HCT116 (cell line): Measurements from ENCODE around the gene SORL1. TPM values are rescaled to one million over a fixed set of nuclear protein-coding genes. Genes with fewer than 3 reads are reported as not detected.

ENCODE experiments used
- ATAC-seq: fragments of 200-7000 bp; cut with Tn5 transposase; 2 replicates; pipeline ENCODE4 v1.9.1; 2020; ENCODE audit warnings: mild to moderate bottlenecking, moderate library complexity
- BruUV-seq: library from RNA; stranded (reverse); fragments of 400-500 nt; replicated peaks from 2 replicates; lab custom pipeline; 2021; lab: Mats Ljungman, UMichigan
- CTCF ChIA-PET: fragments of 300-600 bp; sonication (Branson Sonifier 250); formaldehyde crosslinking; loops from one replicate; lab custom pipeline; 2021; ENCODE audit warnings: antibody characterized with exemption; lab: Charles Lee
- POLR2A ChIA-PET: fragments of 300-600, 350-600 bp; sonication (Branson Sonifier 250); formaldehyde crosslinking; loops from one replicate; lab custom pipeline; 2021; ENCODE audit warnings: antibody characterized with exemption; lab: Charles Lee
- RAD21 ChIA-PET, 2 experiments: fragments of 300-600 bp; sonication (Branson Sonifier 250); formaldehyde crosslinking; loops; one replicate each; lab custom pipeline; 2023; ENCODE audit warnings: low total read pairs in 2 of 2; ENCODE audit not compliant: uncharacterized antibody in 2 of 2, unreplicated experiment in 2 of 2, low non-redundant PET in 1 of 2; lab: Charles Lee
- DNase-seq: peaks from one replicate; pipeline ENCODE4 v3.0.0-alpha.2; 2010; ENCODE audit warnings: low read depth, low spot score
- H2AFZ ChIP-seq: fragments of 200-600 bp; shearing (Covaris generic), sonication (generic); 2 replicates; pipeline ENCODE4 v1.6.1; 2017; ENCODE audit warnings: low read depth, mixed run types, mixed read lengths, antibody characterized with exemption, low read length; ENCODE audit not compliant: poor library complexity, severe bottlenecking
- H3K27ac ChIP-seq: 2 replicates; pipeline ENCODE4 v1.5.1; 2012; ENCODE audit warnings: low read depth, low read length
- H3K27me3 ChIP-seq: fragments of 200-600 bp; sonication (generic); 2 replicates; pipeline ENCODE4 v1.6.1; 2016; ENCODE audit warnings: mixed run types, low read length, mixed read lengths; ENCODE audit not compliant: insufficient read depth
- H3K36me3 ChIP-seq, 2 experiments: fragments of 200-500 bp in 1 of 2; fragments of 200-600 bp in 1 of 2; sonication (Bioruptor generic) in 1 of 2; sonication (generic) in 1 of 2; 2 replicates each; pipeline versions ENCODE4 v1.5.1 to v1.6.1; 2014 to 2016; ENCODE audit warnings: low read length in 2 of 2, inconsistent platforms in 1 of 2, mixed read lengths in 1 of 2, mixed run types in 1 of 2; ENCODE audit not compliant: insufficient read depth in 2 of 2, control insufficient read depth in 1 of 2
- H3K4me1 ChIP-seq, 2 experiments: fragments of 200-600 bp in 1 of 2; sonication (generic) in 1 of 2; 2 replicates each; pipeline versions ENCODE4 v1.5.1 to v1.6.1; 2012 to 2017; ENCODE audit warnings: low read length in 2 of 2, inconsistent platforms in 1 of 2, mild to moderate bottlenecking in 1 of 2, mixed read lengths in 1 of 2, mixed run types in 1 of 2, moderate library complexity in 1 of 2; ENCODE audit not compliant: insufficient read depth in 2 of 2, control insufficient read depth in 1 of 2
- H3K4me2 ChIP-seq: fragments of 200-600 bp; sonication (generic); 2 replicates; pipeline ENCODE4 v1.6.1; 2017; ENCODE audit warnings: mixed run types, low read length, mixed read lengths
- H3K4me3 ChIP-seq, 2 experiments: fragments of 200-600 bp in 1 of 2; sonication (generic) in 1 of 2; replicated peaks in 1 of 2; 2 replicates each; pipeline ENCODE4 v1.5.1; 2011 to 2016; ENCODE audit warnings: low read length in 2 of 2, control low read depth in 1 of 2, low read depth in 1 of 2, mild to moderate bottlenecking in 1 of 2, mixed read lengths in 1 of 2, mixed run types in 1 of 2
- H3K79me2 ChIP-seq: fragments of 200-600 bp; sonication (generic); 2 replicates; pipeline ENCODE4 v1.6.1; 2017; ENCODE audit warnings: mild to moderate bottlenecking, mixed run types, low read length, moderate library complexity, mixed read lengths; ENCODE audit not compliant: insufficient read depth
- H3K9ac ChIP-seq: fragments of 200-600 bp; sonication (generic); 2 replicates; pipeline ENCODE4 v1.6.1; 2016; ENCODE audit warnings: low read length, mixed read lengths
- H3K9me2 ChIP-seq: fragments of 200-600 bp; sonication (generic), shearing (Covaris generic); 2 replicates; pipeline ENCODE4 v1.6.1; 2017; ENCODE audit warnings: mixed run types, mild to moderate bottlenecking, moderate library complexity; ENCODE audit not compliant: insufficient read depth
- H3K9me3 ChIP-seq, 2 experiments: fragments of 200-500 bp in 1 of 2; fragments of 200-600 bp in 1 of 2; sonication (Bioruptor generic) in 1 of 2; sonication (generic) in 1 of 2; 2 replicates each; pipeline ENCODE4 v1.6.1; 2014 to 2017; ENCODE audit warnings: low read length in 2 of 2, mixed read lengths in 2 of 2, inconsistent platforms in 1 of 2, low read depth in 1 of 2, mild to moderate bottlenecking in 1 of 2, mixed run types in 1 of 2, moderate library complexity in 1 of 2; ENCODE audit not compliant: control insufficient read depth in 1 of 2, insufficient read depth in 1 of 2
- H4K20me1 ChIP-seq: fragments of 200-600 bp; sonication (generic), shearing (Covaris generic); 2 replicates; pipeline ENCODE4 v1.6.1; 2017; ENCODE audit warnings: mixed run types, mild to moderate bottlenecking, moderate library complexity; ENCODE audit not compliant: insufficient read depth
- ATF3 ChIP-seq: IDR thresholded peaks from 2 replicates; pipeline ENCODE4 v1.6.1; 2012
- CBX3 ChIP-seq: IDR thresholded peaks from 2 replicates; pipeline ENCODE4 v1.6.1; 2012; ENCODE audit warnings: low read depth
- CTCF ChIP-seq, 3 experiments: fragments of 200-600 bp in 1 of 3; sonication (generic) in 1 of 3; IDR thresholded peaks in 2 of 3; conservative IDR thresholded peaks in 1 of 3; 2 replicates each; pipeline ENCODE4 v1.5.1; 2012 to 2017; ENCODE audit warnings: low read depth in 2 of 3, low read length in 2 of 3, antibody characterized with exemption in 1 of 3, borderline replicate concordance in 1 of 3, control low read depth in 1 of 3, mild to moderate bottlenecking in 1 of 3, mixed read lengths in 1 of 3, mixed run types in 1 of 3, moderate library complexity in 1 of 3; ENCODE audit not compliant: insufficient read depth in 1 of 3
- EZH2 ChIP-seq: fragments of 200-600 bp; sonication (generic); IDR thresholded peaks from 2 replicates; pipeline ENCODE4 v1.6.1; 2017; ENCODE audit warnings: antibody characterized with exemption, mixed run types
- EZH2phosphoT487 ChIP-seq: fragments of 200-600 bp; IDR thresholded peaks from 2 replicates; pipeline ENCODE4 v1.6.1; 2018; ENCODE audit warnings: antibody characterized with exemption, borderline replicate concordance
- FOSL1 ChIP-seq: IDR thresholded peaks from 2 replicates; pipeline ENCODE4 v1.6.1; 2012; ENCODE audit warnings: low read depth
- JUND ChIP-seq: IDR thresholded peaks from 2 replicates; pipeline ENCODE4 v1.6.1; 2012
- MAX ChIP-seq: IDR thresholded peaks from 2 replicates; pipeline ENCODE4 v1.6.1; 2012
- POLR2A ChIP-seq: IDR thresholded peaks from 2 replicates; pipeline ENCODE4 v1.7.0; 2011; ENCODE audit warnings: borderline replicate concordance; ENCODE audit not compliant: insufficient read depth, insufficient read length; ENCODE audit errors: extremely low read depth
- POLR2AphosphoS5 ChIP-seq: IDR thresholded peaks from 2 replicates; pipeline ENCODE4 v1.6.1; 2011; ENCODE audit warnings: mild to moderate bottlenecking, low read depth, low read length, moderate library complexity
- REST ChIP-seq: IDR thresholded peaks from 2 replicates; pipeline ENCODE4 v1.6.1; 2012; ENCODE audit warnings: low read depth
- SP1 ChIP-seq: IDR thresholded peaks from 2 replicates; pipeline ENCODE4 v1.6.1; 2012; ENCODE audit warnings: low read depth
- SRF ChIP-seq: IDR thresholded peaks from 2 replicates; pipeline ENCODE4 v1.6.1; 2012; ENCODE audit warnings: low read depth
- YY1 ChIP-seq: IDR thresholded peaks from 2 replicates; pipeline ENCODE4 v1.6.1; 2011; ENCODE audit warnings: low read length, low read depth, moderate library complexity, mild to moderate bottlenecking; ENCODE audit not compliant: insufficient replicate concordance; ENCODE audit errors: extremely low read depth
- ZBTB33 ChIP-seq: IDR thresholded peaks from 2 replicates; pipeline ENCODE4 v1.6.1; 2011; ENCODE audit warnings: mild to moderate bottlenecking, low read length, moderate library complexity; ENCODE audit not compliant: insufficient replicate concordance; ENCODE audit errors: extremely low read depth
- ZFX ChIP-seq: fragments of 450-650 bp; IDR thresholded peaks from 2 replicates; pipeline ENCODE4 v1.6.1; 2017
- ZNF274 ChIP-seq: fragments of 200-500 bp; sonication (Bioruptor generic); IDR thresholded peaks from 2 replicates; pipeline ENCODE4 v1.6.1; 2014; ENCODE audit warnings: mild to moderate bottlenecking, low read depth, low read length, inconsistent platforms
- intact Hi-C: fragments of 100-400 bp; cut with micrococcal nuclease; formaldehyde crosslinking; loops from 2 replicates; pipeline ENCODE4 v1.10.0; 2022
- total RNA-seq: library from RNA; stranded (reverse); gene quantifications from one replicate; pipeline ENCODE4 v1.2.1, GENCODE V29; 2021; ENCODE audit not compliant: unreplicated experiment

The SORL1 gene
- total RNA-seq, 1 experiment from 2014 or later = 17.4 TPM

- TF ChIP-seq CBX3 (no peak), REST (no peak), POLR2A (no peak), SP1 (no peak), YY1 (no peak), ATF3 (no peak), ZFX (no peak), MAX (no peak), POLR2AphosphoS5 (no peak), EZH2phosphoT487 (no peak), EZH2 (no peak), JUND (no peak), FOSL1 (no peak), SRF (no peak), ZNF274 (no peak), ZBTB33 (no peak), CTCF (IDR thresholded peaks at IDR 0.05 in 2 of 3, conservative IDR thresholded peaks at IDR 0.05 in 1 of 3; ENCODE audit: borderline replicate concordance in 1 of 3, insufficient read depth in 1 of 3, low read depth in 2 of 3, low read length in 2 of 3) (no peak)
- H3K4me3 ChIP-seq = no peak overlapping the region
- H3K36me3 ChIP-seq = no peaks in the 10 kb centered on the region
- no peaks in the 10 kb centered on the region for H4K20me1 ChIP-seq
- ChIA-PET POLR2A (no interaction called here), CTCF (no interaction called here), RAD21 (no interaction called here)
- H3K4me1 ChIP-seq = no peaks in the 10 kb centered on the region
- H3K4me2 ChIP-seq = no peak overlapping the region
- H3K9me2 ChIP-seq = no peaks in the 10 kb centered on the region
- H2AFZ ChIP-seq = no peak overlapping the region
- H3K79me2 ChIP-seq = no peaks in the 10 kb centered on the region
- DNase-seq (no peak), ATAC-seq (no peak)
- H3K27ac ChIP-seq = no peak overlapping the region
- H3K9me3 ChIP-seq = peaks cover 0 to 6% of the 10 kb centered on the region in 2 experiments; a peak in 1 of 4 replicates
- intact Hi-C loops = no loop called here
- no peak overlapping the region for H3K9ac ChIP-seq
- no peaks in the 10 kb centered on the region for H3K27me3 ChIP-seq
- BruUV-seq = no TSS peak
Observed at GRCh38 chr11:121524233-121524631, 72.1 kb downstream of the SORL1 start.
